ENCODE results near the gene TMEM233.
"Not testable (repeated sequence)": the region's sequence is repeated elsewhere in the genome, so short reads cannot be mapped to it uniquely, and the experiment has no call there.

Gene TMEM233

DNA sequence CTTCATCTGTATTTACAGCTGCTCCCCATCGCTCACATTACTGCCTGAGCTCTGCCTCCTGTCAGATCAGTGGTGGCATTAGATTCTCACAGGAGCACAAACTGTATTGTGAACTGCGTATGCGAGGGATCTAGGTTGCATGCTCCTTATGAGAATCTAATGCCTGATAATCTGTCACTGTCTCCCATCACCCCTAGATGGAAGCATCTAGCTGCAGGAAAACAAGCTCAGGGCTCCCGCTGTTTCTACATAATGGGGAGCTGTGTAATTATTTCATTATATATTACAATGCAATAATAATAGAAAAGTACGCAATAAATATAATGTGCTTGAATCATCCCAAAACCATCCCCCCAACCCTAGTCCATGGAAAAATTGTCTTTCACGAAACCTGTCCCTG is 64.6 kb downstream of the TMEM233 start:
- not testable (repeated sequence) for DNase-seq (ENCODE audit: low spot score)

DNA sequence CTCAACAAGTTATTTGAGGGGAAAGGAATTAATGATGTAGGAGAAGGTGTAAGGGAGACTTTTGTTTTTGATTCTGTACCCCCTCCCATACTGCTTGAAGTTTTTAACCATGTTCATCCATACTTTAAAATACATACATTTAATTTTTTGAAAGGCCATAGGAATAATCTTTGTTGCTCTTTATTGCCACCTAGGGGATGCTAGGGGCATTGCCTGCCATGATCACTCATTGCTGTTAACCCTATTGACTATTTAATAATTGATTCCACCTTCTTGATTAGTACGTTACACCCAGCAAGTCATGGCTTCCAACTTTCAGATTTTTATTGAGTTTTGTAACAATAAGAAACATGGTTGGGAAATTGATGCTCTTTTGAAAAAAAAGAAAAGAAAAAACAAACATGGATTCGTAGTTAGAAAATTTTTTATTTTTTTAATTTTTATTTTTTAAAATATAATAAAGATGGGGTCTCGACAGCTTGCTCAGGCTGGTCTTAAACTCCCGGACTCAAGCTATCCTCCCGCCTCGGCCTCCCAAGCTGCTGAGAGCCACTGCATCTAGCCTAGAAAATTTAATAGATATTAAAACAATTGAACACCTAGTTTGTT is 65.8 kb downstream of the TMEM233 start:
- peak; percentile 63 for DNase-seq (ENCODE audit: low spot score)

DNA sequence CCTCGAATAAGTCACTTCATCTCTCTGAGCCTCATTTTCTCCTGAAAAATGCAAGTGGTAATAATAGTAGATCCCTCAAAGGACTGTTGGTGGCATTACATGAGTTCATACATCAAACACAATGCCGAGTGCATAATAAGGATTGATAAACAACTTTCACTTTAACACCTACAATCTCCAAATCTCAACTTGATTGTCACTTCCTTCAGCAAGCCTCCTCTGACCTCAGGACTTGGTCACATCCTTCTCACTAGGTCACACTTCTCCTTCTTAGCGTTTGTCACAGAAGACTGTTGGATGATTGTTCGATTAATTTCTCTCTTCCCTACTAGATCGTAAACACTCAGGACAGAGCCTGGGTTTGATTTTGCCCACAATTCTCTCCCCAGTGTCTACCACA is 66.5 kb downstream of the TMEM233 start:
- no peak for DNase-seq (ENCODE audit: low spot score)

DNA sequence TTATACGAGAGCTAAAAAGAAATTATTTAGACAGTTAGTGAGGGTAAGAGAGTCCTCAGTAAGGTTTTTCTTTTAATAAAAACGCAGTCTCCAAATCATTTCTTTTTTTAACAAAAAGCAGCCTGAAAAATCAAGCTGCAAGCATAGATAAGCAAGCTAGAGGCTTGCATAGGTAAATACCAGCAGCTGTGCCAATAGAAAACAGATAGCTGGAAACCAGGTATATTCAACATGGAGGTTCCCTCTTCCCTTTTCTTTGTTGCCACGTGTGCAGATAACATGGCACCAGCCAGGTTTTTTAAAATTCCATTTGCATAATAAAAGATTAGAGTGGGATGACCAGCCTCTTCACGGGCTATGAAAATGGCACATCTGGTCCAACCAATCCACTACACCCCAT is 68.3 kb downstream of the TMEM233 start:
- DNase-seq (ENCODE audit: low spot score) = no peak

DNA sequence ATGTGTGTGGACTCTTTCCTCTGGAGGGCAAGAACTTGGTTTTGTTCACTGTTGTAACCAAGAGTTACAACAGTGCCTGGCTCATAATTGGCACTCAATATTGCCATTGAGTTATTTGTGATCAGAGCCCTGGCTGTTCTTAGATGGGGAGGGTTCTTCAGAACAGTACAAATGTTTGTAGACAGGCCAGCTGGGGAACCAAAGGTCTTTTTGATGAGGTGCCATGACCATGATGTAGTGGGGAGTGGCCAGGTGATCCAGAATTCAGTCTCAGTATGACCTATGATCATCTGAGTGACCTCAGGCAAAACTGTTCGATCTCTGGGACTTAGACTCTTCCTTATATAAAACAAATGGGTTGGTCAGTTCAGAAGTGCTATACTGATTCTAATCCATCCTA is 71.1 kb downstream of the TMEM233 start:
- DNase-seq (ENCODE audit: low spot score) = no peak

DNA sequence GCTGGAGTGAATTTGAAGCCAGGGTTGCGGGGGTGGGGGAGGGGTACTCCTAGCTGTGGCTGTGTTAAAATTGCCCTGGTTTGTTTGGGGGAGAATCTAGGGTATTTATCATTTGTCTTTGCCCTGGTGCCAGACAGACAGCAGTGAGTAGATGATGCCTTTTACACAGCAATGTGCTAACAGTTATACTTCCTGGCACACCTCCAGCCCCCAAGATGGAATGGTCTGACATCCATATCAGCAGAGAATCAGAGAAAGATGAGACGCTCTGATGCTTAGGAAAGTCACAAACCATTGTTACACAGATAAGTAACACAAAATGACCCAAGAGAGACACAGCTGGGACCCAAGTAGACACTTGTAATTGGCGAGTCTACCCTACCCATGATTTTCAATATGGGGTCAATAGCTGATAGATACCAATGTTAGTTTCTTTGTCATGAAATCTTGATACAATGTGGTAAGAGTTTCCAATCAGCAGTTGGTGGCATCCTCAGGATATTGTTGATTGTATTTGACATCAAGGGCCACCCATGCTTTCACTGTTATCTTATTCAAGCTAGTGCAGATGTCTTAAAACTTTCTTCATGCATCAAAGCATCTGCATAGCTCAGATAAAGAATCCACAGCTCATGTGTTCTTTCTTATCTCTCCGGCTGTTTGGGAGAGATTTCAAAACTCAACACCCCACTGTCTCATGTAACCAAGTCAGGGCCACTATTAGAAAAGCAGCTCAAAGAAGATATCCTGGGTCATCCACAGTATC is 71.8 kb downstream of the TMEM233 start:
- DNase-seq (ENCODE audit: low spot score) = no peak

DNA sequence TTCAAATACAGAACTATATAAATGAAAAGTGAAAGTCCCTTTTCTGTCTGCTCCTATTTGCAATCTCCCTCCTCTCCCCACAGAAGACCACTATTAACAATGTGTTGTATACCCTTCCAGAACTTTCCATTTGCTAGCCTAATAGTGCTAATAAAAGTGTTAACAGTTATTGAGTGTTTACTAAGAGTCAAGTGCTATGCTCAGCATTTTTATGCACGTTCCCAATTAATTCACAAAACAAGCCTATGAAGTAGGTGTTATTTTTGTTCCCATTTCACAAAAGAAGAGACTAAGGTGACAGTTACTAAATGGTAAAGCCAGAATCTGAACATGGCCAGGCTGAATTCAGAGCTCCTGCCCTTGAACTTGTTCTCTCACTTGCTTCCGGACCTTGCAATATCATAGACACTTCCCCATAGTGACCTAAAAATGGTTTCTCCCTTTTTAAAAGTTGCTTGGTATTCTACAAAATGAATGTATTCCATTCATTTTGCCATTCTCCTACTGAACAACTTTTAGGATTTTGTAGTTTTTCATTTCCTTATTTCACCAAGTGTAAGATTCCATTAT is 72.7 kb downstream of the TMEM233 start:
- DNase-seq (ENCODE audit: low spot score) = no peak

DNA sequence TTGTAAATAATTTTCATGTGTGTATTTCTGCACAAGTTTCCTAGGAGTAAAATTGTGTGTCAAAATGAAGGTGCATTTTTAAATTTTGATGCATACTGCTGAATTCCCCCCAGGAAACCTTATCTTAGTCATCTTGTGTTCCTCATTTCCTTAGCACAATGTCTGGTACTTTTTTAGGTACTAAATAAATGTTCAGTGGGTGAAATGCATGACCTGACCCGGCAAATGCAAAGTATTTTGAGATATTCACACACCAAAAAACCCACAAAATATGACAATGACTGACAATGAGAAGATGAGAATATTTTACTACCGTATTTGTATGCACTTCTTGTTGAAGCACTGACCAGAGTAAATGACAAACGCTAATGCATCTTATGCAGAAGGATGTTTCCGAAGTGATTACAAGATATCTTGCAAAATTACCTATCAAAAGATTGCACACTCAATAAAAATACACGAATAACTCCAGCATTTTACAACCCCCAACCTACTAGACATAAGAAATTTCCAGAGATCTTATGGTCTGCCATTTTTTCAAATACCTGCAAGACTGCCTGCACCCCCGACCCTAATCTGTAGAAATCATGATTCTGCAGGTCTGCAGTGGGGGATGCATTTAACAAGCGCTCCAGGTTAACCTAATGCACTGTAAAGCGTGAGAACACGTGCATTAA is 73.5 kb downstream of the TMEM233 start:
- DNase-seq (ENCODE audit: low spot score) = no peak

DNA sequence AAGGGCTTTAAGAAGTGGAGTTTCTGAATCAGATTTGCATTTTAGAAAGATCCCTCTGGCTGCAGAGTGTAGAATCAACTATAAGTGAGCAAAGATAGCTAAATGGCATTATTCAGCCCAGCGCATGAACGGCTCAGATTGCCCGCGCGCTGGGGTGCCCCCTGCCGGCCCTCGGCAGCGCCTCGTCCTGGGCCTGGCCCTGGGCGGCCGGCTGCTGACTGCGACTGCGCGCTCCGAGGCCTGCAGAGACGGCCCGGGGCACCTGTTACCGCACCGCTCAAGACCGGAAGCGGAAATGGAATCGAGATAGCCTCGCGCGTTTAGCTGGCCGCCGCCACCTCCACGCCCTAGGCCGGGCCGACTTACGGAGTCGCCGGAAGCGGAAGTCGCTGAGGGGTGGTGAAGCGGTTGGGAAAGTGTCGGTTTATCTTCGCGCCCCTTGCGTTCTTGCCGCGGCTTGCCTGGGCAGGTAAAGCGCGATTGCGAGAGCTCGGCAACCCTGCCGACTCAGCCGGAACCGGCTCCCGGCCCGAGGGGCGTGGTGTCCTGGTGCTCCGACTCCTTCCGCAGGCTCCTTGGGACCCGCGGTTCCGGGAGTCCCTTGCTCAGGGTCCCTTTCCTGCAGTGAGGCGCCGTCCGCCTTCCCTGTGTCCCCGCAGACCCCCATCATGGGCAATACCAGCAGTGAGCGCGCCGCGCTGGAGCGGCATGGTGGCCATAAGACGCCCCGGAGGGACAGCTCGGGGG is 74.2 kb downstream of the TMEM233 start, which contains the start of gene PRKAB1:
Gene PRKAB1, plus strand, starts transcription at position 557 of the 747 bp plus-strand sequence. Its CDS starts 112 bp downstream, at position 669.
- peak; percentile 100 for DNase-seq (ENCODE audit: low spot score)

DNA sequence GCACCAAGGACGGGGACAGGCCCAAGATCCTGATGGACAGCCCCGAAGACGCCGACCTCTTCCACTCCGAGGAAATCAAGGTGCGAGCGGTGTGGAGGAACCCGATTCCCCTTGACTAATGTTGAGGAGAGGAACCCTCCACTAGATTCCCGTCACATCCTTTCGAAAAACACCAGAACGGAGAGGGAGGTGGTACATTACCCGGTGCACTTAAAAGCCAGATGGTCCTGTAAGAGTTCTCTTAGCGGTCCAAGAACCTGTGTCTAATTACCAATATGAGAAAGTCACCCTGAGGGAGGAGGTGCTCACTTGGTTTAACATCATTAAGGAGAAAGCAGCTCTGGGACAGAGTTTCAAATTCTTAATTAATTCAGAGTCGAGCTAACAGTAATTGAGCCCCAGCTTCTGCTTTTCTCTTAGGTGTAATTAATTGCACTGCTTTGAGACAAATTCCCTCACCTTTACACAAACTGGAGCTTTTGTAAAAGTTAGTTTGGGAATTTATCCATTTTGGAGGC is 74.8 kb downstream of the TMEM233 start:
- DNase-seq (ENCODE audit: low spot score) = no peak

DNA sequence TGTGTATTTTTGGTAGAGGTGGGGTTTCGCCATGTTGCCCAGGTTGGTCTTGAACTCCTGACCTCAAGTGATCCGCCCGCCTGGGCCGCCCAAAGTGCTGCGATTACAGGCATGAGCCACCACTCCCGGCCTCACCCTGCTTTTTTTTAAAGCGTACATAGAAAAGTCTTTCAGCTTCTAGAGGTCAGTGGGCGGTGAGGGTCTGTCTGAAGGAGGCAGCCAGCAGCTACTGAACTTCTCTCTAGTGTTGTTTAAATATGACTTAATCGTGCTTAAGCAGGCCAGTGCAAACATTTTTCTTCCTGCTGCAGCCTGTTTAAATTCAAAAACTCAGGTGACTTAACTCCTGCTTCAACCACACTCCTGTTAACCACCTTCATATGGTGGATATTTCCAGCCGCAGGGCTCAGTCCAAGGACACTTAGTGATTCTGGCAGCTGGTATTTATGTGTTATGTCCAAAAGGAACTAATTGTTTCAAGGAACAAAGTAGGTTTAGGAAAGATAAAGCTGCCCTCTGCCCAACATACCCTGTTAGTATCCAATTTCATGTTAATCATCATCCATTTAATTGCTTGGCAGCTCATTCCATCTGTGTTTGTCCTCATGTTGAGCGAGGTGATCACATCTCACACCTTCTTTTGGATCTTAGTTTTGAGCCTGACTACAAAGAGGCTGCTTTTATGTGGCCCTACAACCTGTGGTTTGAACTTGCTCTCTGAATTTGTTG is 76.3 kb downstream of the TMEM233 start:
- DNase-seq (ENCODE audit: low spot score) = no peak

DNA sequence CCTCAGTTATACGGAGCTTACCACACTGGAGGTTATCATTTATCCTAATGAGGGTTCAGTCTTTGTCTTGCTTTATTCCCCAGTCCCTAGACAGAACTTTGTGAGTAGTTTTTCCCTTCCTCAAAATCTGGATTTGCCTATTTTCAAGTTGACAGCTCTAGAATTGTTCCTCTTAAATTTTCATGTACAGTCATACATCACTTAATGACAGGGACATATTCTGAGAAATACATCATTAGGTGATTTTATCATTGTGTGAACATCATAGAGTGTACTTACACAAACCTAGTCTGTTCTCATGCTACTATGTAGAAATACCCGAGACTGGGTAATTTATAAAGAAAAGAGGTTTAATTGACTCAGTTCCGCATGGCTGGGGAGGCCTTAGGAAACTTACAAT is 77.5 kb downstream of the TMEM233 start:
- no peak for DNase-seq (ENCODE audit: low spot score)

DNA sequence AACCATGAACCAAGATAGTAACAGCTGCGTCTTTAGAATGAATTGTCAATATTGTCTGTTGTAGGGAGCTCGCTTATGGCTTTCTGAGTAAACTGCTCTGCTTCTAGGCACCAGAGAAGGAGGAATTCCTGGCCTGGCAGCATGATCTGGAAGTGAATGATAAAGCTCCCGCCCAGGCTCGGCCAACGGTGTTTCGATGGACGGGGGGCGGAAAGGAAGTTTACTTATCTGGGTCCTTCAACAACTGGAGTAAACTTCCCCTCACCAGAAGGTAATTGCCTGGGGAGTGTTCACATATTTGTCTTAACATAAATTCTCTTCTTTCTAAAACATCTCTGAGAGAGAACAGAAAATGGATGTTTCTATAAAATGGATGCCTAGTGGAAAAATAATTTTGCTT is 78.6 kb downstream of the TMEM233 start:
- no peak for DNase-seq (ENCODE audit: low spot score)

DNA sequence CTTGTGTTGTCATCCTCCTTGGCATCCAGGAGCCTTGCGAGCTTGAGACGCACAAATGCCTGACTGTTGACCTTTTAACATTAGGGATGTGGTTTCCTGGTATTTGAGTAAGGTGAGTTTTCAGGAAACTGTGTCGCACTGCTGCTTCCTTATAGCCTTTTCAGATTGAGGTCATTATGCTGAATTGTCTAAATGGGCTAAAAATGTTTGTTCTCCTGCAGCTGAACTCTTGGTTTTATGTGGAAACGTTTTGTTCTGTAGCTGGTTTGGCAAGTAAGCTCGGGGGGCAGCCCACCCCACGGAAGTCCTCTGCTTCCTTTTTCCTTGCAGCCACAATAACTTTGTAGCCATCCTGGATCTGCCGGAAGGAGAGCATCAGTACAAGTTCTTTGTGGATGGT is 80.1 kb downstream of the TMEM233 start:
- DNase-seq (ENCODE audit: low spot score) = no peak

DNA sequence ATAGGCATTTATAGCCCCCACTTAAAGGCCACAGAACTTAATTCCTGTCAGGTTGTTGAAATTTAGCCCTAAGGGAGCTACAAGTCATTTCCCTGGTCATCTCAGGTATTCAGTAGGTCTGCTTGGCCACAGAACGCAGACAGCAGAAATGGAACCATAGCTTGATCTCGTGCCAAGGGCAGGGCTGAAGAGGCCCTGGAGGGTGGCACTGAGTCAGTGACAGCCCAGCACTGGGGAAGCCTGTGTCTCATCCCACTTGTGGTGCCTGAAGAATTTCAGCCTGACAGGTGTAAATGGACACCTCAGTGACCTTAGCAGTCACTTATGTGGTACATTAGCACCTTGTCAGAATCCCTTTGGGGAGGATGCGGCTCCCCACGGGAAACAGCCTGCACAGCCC is 81.0 kb downstream of the TMEM233 start:
- no peak for DNase-seq (ENCODE audit: low spot score)

DNA sequence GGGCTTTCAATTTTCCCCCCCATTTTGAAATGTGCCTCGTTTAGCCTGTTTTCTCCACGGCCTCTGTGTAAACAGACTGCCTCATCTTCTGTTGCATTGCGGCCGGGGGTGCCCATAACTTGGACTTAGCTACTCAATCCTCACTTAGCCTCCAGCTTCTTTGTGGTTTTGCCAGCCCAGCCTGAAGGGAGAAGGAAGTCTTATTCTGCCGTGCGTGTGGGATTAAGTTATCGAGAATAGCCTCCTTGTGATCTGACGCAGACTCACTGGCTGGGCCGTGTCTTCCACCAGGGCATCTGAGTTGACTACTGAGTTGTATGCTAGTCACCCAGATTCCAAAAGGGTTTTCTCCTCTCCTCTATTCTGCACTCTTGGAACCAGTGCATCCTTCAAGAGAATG is 82.4 kb downstream of the TMEM233 start:
- no peak for DNase-seq (ENCODE audit: low spot score)

DNA sequence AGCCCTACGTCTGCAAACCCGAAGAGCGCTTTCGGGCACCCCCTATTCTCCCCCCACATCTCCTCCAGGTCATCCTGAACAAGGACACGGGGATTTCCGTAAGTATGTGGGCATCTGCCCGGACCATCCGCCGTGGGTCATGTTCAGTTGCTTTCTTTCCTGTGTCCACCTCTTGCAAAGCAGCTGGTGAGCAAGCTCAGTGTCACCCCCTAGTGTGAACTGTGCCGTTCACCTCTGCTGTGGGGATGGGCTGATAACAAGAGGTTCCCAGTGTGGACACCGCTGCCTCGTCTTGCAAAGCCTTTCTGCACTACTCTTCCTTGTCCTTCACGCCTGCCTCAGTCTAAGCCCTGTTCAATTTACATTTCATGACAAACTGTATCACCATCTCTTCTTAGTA is 83.0 kb downstream of the TMEM233 start:
- DNase-seq (ENCODE audit: low spot score) = no peak

DNA sequence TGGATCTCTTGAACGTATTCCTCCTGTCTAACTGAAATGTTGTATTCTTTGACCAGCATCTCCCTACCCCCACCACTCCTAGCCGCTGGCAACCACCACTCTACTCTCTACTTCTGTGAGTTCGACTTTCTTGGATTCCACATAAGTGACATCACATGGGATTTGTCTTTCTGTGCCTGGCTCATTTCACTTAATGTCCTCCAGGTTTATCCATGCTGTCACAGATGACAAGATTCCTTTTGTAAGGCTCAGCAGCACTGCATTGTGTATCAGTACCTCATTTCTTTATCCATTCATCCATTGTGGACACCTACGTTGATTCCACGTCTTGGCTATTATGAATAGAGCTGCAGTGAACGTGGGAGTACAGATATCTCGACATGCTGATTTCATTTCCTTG is 84.9 kb downstream of the TMEM233 start:
- DNase-seq (ENCODE audit: low spot score) = no peak

DNA sequence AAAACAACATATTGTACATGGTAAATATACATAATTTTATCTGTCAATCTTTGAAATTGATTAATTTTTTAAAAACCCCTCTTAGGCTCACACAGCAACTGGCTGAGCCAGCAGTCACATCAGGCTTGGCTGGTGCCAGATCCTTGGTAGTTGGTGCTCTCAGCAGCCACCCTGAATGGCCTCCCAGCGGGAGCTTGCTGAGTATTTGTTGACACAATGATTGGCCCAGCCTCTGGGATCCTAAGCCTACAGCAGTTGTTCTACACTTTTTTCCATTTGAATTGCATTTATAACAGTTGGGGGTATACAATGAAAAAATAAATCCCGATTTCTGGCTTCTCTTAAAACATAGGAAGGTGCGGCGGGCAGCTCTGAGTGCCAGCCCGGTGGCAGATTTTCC is 85.5 kb downstream of the TMEM233 start:
- no peak for DNase-seq (ENCODE audit: low spot score)

DNA sequence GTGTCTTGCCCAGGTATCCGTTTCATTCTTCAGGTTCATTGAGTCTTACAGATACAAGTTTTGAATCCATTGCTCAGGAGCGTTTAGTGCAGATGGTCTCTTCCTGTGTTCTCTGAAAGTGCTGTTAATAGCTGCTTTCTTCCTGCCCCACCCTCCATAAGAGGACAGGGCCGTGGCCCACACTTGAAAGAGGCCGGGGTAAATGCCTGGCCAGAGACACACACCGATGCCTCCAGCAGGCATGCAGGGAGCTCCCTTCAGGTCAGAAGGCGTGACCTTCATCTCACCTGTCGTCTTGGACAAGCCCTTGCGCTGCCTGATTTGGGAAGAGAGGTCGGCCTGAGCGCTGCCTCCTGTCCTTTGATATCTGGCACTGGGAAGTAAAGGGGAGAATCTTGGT is 85.9 kb downstream of the TMEM233 start:
- DNase-seq (ENCODE audit: low spot score) = no peak

DNA sequence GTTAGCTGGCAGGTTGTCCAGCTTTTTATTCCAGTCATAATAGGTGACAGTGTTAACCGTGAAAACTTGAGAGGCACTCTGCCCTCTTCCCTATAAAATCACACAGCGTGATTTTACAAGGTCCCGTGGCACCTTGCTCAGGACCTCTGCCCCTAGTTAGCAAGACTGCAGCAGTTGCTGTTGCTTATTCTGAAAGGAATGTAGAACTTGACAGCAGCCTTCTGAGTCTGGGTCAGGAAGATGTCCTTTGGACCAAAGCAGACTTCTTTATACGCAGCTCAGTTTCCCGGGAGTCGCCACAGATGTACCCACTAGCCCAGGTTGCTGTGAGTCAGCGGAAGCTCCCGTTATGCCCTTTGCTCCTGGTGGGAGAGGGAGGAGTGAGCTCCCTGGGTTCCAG is 87.5 kb downstream of the TMEM233 start:
- DNase-seq (ENCODE audit: low spot score) = no peak
